Stimulated activated CD8-positive, alpha-beta memory T cell treated with anti-CD3 and anti-CD28 coated beads, Interleukin-7, amount 100 ng/mL, for 24 hours (primary cell): ENCODE data around the gene RHPN2.
"Not testable (repeated sequence)": the region's sequence is repeated elsewhere in the genome, so short reads cannot be mapped to it uniquely, and the experiment has no call there.

Experiments
- DNase-seq: peaks from one replicate; pipeline ENCODE4 v3.0.0-alpha.2; 2020; ENCODE audit warnings: low read depth

Gene RHPN2

GRCh38 chr19:33064458-33064791, 263 bp downstream of the RHPN2 start:
- DNase-seq = no peak

- DNase-seq = no peak
Measured at GRCh38 chr19:33063753-33064457, 783 bp downstream of the RHPN2 start.

GRCh38 chr19:33063356-33063752, 1.3 kb downstream of the RHPN2 start:
- no peak for DNase-seq

DNA sequence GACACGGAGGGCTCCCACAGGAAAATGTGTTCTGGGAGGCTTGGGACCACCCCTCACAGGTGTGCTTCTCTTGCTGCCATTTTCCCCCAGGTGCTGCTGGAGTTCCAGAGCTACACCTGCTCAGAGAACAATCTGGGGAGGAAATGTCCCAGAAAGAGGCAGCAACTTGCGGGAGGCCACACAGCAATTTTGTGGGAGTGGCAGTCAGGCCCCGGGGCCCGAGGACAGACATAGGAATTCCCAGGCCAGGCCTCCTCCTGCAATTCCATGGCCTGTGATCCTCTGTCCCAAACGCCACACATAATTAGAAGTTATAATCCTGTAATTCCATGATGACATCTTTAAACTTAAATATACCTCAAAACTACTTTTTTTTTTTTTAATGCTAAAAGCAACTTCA, 1.8 kb downstream of the RHPN2 start:
- DNase-seq = no peak

- DNase-seq = no peak
Measured at GRCh38 chr19:33060586-33060985, 4.1 kb downstream of the RHPN2 start.

GRCh38 chr19:33055718-33056117, 9.0 kb downstream of the RHPN2 start:
- no peak for DNase-seq

DNA sequence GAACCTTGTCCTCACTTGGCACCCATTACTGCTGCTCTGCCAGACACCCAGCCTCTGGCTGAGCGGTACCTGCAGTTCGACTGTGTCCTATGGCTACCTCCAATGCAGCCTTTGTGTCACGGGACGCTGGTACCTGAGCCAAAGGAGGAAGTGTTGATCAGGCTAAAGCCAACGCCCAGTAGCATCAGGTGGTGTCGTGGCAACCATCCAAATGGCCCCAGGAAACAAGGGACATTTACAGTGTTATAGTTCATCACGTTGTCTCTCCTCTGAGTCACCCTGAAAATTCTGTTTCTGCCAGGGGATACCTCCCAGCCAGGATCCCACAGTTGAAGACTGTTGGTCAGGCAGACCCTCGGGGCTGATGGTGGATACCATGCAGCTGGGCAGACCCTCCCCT, 10.1 kb downstream of the RHPN2 start:
- no peak for DNase-seq

DNA sequence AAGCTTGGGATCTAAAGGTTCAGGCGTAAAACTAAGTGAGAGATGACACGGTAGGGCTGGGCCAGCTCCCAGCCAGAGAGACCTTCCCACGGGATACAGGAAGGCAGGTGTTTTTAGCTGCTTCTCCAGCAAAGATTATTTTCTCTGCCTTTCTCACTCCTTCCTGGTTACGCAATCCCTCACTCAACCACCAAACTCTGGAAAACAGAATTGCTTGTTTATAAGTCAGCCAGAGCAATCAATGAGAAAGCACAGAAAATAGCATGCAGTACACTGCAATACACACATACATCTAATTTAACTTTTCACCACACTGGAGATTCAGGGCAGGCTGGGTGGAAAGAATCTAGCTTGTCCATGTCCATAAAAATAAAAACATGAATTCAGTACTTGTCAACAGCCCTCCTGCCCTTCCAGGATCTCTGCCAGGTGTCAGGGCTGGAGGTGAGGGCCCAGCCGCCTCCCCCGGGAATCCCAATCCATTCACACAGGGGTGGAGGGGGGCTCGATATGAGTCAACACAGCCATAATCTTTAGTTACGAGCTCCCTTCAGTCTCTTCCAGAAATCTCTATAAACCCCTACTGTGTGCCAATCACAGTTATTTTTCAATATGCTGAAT, 12.2 kb downstream of the RHPN2 start:
- no peak for DNase-seq

DNA sequence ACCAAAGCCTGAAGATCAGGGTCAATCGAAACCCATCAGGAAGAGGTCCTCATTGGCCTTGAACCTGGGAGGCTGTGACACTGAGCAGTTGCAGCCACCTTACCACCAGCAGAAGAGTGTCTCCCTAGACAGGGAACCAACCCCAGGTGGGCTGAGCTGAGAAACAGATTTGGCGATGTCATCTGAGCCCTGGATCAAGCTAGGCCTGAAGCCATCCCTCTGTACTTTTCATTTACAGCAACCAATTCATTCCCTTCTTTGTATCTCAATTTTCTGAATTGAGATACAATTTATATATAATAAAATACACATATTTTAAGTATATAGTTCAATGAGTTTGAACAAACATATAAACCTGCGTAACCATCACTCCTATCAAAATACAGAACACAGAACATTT, 14.6 kb downstream of the RHPN2 start:
- DNase-seq = no peak

DNA sequence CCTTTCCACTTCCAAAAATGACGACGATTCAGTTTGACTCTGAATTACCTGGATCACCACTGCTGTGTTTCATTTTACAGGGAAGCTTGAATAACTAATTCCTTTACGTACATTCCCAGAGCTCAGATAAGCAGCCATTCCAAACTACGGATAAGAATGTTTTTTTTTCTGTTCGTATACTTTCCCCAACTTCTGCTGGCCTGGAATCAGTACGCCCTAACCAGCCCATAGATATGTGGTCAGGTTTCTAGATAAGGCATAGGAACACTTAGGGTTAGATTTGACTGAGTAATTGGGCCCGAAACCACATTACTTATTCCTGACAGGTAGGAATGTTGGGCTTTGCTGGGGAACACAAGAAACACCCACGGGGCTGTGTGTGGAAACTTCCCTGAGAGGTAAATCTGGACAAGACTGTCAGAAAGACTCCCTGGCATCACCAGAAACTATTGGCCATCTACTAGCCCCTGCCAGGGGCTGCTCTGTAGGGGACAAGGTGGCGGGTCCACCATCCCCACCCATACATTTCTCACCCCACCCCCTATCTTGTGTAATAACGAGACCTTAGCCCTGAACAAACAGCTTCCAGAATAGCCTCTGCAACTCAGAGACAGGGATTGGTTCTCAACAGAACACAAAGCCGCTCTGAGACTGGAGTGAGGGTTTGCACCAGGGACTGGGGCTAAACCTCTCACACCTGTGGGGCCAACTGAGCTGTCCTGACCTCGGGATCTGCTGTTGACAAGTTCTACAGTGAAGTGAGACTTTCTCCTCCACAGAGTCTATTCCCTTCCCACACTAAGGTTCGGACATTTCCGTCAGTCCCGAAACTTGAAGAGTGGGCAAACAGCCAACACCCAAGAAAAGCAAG, 15.6 kb downstream of the RHPN2 start:
- DNase-seq = no peak

GRCh38 chr19:33047422-33047821, 17.3 kb downstream of the RHPN2 start:
- no peak for DNase-seq

DNA sequence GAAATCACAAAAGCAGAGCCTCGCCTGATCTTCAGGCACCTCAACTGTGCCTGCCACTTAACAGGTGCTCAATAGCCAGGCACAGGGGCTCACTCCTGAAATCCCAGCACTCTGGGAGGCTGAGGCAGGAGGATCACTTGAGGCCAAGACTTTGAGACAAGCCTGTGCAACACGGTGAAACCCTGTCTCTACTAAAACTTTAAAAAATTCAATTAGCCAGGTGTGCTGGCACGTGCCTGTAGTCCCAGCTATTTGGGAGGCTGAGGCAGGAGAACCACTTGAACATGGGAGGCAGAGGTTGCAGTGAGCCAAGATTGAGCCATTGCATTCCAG, 22.9 kb downstream of the RHPN2 start:
- not testable (repeated sequence) for DNase-seq

DNA sequence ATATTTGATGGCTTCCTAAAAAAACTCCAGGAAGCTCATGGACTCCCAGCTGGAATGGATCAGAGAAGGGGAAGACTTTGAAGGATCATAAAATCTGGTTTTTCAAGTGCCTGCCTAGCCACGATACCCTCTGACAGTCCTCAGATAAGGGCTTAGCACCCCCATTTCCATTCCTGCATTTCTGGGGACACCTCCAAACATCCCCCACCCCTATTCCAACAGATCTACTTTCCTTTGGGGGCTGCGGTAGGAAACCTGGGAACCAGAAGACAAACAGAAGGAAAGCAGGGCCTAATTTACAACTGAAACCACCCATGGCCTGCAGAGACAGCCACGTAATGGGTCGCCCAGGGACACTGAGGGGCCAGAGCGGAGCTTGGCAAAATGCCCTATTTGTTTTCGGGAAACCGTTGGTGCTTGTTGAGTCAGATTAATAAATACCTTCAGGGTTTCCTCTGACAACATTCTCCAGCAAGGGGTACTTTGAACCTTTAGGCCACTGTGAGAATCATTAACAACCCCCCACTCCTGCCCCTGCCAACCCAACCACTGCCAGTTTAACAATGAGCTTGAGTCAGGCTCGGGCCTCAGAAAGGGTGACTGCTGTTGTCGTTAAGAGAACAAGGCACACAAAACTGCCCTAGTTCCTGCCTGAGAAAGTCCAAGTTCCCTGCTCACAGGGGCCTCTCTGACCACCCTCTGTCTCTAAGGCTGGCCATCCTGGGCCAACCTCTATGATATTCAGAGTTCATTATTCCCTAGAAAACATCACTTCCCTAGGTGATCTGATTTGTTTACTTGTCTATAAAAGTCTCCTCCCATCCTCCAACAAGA, 23.5 kb downstream of the RHPN2 start:
- DNase-seq = no peak

GRCh38 chr19:33039815-33040214, 24.9 kb downstream of the RHPN2 start:
- DNase-seq = no peak

DNA sequence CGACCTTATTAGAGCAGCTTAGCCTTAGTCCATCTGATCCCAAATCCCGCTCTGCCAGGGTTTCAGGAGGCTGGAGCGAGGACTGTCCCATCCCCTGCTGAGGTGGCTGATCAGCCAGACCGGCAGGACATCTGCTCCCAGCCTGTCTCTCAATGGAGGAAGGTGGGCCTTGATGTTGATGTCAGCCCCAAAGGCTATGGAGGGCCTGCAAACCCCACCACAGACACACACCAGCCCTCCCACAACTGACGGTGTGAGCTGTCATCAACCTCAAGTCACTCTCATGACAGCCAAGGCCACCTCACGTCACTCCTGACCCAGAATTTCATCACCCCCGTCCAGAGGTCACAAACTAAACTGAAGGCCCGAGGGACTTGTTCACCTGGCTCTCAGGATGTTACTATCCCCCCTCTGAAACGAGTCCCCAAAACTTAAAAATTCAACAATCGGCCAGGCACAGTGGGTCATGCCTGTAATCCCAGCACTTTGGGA, 25.5 kb downstream of the RHPN2 start:
- no peak for DNase-seq

DNA sequence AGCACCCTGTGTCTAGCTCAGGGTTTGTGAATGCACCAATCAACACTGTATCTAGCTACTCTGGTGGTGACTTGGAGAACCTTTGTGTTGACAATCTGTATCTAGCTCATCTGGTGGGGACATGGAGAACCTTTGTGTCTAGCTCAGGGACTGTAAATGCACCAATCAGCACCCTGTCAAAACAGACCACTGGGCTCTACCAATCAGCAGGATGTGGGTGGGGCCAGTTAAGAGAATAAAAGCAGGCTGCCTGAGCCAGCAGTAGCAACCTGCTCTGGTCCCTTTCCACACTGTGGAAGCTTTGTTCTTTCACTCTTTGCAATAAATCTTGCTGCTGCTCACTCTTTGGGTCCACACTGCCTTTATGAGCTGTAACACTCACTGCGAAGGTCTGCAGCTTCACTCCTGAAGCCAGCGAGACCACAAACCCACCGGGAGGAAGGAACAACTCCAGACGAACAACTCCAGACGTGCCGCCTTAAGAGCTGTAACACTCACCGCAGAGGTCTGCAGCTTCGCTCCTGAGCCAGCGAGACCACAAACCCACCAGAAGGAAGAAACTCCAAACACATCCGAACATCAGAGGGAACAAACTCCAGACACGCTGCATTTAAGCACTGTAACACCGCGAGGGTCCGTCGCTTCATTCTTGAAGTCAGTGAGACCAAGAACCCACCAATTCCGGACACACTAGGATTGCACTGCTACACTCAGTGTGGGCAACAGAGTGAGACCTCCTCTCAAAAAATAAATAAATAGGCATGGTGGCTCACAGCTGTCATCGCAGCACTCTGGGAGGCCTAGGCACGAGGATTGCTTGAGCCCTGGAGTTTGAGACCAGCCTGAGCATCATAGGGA, 27.3 kb downstream of the RHPN2 start:
- not testable (repeated sequence) for DNase-seq

DNA sequence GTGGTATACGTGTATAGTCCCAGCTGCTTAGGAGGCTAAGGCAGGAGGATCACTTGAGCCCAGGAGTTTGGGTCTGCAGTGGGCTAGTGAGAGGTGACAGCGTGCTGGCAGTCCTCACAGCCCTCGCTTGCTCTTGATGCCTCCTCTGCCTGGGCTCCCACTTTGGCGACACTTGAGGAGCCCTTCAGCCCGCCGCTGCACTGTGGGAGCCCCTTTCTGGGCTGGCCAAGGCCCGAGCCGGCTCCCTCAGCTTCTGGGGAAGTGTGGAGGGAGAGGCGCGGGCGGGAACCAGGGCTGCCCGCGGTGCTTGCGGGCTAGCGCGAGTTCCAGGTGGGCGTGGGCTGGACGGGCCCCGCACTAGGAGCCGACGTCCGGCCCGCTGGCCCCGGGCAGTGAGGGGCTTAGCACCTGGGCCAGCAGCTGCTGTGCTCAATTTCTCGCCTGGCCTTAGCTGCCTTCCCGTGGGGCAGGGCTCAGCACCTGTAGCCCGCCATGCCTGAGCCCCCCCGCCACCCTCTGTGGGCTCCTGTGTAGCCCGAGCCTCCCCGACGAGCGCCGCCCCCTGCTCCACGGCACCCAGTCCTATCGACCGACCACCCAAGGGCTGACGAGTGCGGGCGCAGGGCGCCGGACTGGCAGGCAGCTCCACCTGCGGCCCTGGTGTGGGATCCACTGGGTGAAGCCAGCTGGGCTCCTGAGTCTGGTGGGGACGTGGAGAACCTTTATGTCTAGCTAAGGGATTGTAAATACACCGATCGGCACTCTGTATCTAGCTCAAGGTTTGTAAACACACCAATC, 28.1 kb downstream of the RHPN2 start:
- DNase-seq = not testable (repeated sequence)

GRCh38 chr19:33035461-33035860, 29.2 kb downstream of the RHPN2 start:
- DNase-seq = no peak

GRCh38 chr19:33032218-33032781, 32.4 kb downstream of the RHPN2 start:
- no peak for DNase-seq

DNA sequence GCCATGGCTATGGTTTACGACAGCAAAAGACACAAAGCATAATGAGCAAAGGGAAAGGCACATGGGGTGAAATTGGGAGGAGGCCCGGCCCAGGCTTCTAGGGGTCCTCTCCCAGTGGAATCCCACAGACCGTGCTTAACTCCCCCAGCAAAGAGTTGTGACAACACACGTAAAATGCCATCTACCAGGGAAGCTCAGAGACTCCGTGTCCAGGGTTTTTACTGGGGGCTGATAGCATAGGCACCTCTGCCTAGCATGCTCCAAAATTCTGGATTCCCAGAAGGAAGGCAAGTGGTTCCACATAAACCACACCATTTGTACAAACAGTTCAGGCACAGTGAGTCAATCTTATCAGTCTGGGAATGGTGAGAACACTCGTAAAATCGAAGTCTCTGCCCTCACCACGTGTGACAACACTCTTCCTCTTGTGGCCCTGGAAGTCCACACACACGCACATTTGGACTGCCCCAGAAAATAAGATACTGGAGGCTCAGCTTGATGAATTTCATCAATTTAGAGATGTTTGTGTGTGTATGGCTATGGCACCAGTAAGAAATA, 34.9 kb downstream of the RHPN2 start:
- DNase-seq = no peak
